Cerebellar cortex (tissue), 1 donor: ENCODE data around the gene TBL1X.
A peak's percentile ranks its signal among the peaks of the same experiment; 100 is the strongest.

ENCODE experiments used
- DNase-seq: peaks from one replicate; pipeline ENCODE4 v3.0.0-alpha.2; 2015; ENCODE audit warnings: low spot score

Gene TBL1X

GRCh38 chrX:9628779-9629493, 164.1 kb downstream of the TBL1X start:
- DNase-seq: no peak

- DNase-seq: no peak
Observed at GRCh38 chrX:9634551-9634950, 169.7 kb downstream of the TBL1X start.

DNA sequence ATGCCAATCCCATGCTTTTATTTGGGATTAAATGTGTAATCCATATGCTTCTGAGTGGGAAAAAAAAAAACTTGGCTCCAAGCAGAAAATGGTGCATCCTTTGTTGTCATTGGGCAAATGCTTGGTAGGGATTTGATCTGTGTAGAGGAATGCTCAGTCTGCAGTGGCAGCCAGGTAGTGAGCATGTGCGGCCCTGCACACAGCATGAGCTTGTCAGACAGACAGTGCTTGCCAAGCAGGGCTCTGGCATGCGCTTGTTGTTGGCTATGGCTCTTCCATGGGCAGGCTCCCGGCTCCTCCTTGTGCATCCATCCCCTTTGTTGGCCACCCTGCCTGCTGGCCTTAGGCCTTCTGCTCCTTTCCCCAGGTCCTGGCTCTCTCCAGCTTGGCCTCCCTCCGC, 170.5 kb downstream of the TBL1X start:
- DNase-seq: peak; percentile 95

DNA sequence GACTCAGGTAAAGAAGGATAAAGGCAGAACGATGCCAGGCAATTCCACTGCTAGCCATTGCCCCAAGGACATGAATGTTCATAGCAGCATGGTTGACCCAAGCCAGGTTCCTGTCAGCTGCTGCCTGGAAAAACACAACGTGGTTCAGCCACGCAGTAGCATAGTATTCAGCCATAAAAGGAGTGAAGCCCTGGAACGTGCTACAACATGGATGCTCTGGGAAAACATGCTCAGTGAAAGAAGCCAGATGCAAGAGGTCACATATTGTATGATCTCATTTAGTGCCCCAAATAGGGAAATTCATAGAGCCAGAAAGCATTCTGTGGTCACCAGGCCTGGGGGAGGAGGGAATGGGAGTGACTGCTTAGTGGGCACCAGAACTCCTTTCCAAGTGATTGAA, 170.9 kb downstream of the TBL1X start:
- DNase-seq: no peak

- DNase-seq: no peak
Observed at GRCh38 chrX:9638871-9639270, 174.0 kb downstream of the TBL1X start.

DNA sequence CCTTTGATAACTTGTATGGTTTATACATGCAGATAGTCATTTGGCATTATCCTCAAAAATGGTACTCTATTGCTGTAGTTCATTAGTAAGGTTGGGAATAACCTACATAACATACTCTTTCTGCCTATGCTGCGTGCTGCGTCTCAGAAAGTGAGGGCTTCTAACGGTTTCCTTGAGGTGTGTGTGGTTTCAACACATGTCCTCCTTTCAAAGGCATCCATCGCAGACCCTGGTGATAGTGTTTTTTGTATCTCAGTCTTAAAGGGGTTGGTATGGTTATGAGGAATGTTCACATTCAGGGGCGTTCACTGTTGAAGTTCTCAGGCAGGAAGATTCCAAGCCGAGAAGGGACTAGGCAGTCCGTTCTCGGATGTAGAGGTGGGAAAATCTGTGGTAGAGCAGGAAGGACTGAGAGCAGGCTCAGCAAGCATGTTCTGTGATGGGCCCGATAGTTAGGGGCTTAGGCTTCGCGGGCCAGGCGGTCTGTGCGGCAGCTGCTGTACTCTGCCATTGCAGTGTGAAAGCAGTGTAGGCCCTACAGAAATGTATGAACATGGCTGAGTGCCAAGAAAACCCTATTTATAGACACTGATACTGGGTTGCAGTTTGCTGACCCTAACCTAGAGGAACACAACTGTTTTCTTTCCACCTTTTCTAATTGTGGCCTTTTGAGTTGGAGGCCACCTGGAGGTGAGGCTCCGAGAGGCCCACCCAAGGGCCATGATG, 177.6 kb downstream of the TBL1X start:
- DNase-seq: no peak

- DNase-seq: no peak
Observed at GRCh38 chrX:9643807-9644206, 178.9 kb downstream of the TBL1X start.

DNA sequence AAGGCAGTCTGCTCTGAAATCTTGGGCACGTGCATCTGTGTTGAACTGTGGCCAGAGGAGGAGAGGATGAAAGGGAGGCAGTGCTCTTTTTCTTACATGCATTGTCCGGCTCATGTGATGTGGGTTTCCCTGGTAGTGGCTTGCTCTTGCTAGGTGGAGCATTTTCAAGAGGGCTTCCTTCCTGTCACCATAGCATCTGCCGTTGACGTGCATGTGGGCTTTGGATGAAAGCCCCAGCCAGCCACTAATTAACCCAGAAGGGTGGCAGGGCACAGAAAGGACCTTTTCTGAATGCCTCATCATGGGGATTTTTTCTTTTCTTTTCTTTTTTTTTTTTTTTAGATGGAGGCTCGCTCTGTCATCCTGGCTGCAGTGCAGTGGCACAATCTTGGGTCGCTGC, 179.5 kb downstream of the TBL1X start:
- no peak for DNase-seq

- DNase-seq: no peak
Observed at GRCh38 chrX:9646471-9647224, 181.8 kb downstream of the TBL1X start.

DNA sequence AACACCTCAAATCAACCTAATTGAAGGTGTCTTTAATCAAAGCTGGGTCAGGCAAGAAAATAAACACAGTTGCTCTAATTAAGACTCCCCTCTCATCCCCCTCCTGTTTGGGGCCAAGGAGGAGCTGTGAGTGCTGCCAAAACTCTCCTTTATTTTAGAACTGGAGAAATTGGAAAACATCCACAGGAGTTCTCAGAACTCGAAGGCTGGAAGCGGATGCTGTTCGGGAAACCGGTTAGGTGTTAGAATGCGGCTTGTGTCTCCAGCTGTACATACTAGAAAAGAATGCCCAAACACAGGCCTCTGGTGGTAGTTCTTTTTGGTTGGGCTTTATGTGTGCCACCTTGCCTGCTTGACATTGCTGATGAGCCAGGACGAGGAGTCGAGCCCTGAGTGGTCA, 182.6 kb downstream of the TBL1X start:
- no peak for DNase-seq

DNA sequence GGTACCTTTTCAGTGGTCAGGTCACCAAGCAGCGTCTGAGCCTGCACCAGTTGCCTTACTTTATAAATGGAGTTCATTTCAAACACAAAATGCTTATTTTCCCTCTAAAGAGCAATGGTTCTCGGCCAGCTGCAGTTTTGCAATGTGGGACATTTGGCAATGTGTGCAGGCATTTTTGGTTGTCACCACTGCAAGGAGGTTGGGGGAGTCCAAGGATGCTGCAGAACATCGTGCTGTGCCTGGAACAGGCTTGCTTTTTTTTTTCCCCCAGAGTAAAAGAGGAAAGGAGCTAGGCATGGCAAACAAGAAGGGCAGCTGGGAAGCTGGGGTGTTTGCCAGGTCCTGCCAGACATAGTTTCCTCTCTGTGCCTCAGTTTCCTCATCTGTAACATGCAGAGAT, 185.2 kb downstream of the TBL1X start:
- no peak for DNase-seq

- no peak for DNase-seq
Observed at GRCh38 chrX:9651737-9652136, 186.9 kb downstream of the TBL1X start.

DNA sequence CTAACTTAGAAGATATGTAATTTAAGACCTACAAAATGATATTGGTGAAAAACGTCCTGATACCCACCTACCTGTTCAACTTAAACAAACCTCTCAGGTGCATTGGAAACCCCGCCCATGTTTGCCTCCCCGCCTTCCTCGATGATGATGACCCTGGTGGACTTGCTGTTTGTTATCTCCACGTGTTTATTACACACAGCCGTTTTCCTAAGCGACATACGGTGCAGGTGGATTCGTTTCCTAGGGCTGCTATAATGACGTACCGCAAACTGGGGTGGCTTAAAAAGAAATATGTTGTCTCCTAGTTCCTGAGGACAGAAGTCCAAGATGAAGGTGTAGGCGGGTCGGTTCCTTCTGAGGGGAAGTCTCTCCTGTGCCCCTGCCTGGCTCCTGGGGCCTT, 190.1 kb downstream of the TBL1X start:
- DNase-seq: no peak

GRCh38 chrX:9656277-9656676, 191.4 kb downstream of the TBL1X start:
- DNase-seq: no peak

- DNase-seq: no peak
Observed at GRCh38 chrX:9656871-9657270, 192.0 kb downstream of the TBL1X start.

GRCh38 chrX:9657590-9658256, 192.9 kb downstream of the TBL1X start:
- DNase-seq: no peak

DNA sequence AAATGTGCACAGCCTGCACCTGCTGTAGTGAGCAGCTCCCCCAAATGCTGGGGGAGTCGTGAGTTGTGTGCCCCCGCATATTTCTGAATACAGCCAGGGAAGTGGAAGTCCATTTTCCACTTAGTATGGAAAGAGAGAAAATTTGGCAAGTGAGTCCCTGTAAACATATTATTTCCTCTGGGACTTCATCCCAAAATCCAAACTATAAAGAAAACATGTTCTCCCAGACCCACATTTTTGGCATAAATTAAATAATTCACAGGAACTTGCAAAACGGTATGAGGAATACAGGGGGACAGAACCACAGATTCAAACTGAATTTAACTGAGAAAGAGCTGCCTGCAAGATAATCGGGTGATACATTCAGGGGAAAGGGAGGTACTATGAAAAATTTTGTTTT, 193.6 kb downstream of the TBL1X start:
- no peak for DNase-seq

- DNase-seq: no peak
Observed at GRCh38 chrX:9659571-9660195, 194.8 kb downstream of the TBL1X start.

- no peak for DNase-seq
Observed at GRCh38 chrX:9662148-9662547, 197.3 kb downstream of the TBL1X start.

DNA sequence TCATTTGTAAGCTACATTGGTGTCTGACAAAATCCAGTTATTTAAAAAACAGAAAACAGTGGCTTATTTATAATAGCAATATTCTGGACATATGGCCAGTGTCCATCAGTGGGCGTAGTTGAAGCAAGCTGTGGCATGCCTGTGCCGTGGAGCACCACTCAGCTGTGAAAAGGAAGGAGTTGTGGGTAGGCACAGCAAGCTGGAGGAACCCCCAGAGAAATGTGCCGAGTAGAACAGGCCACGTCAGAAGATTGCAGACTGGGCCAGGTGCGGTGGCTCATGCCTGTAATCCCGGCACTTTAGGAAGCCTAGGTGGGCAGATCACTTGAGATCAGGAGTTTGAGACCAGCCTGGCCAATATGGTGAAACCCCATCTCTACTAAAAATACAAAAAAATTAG, 198.4 kb downstream of the TBL1X start:
- no peak for DNase-seq

GRCh38 chrX:9664224-9664623, 199.4 kb downstream of the TBL1X start:
- no peak for DNase-seq

DNA sequence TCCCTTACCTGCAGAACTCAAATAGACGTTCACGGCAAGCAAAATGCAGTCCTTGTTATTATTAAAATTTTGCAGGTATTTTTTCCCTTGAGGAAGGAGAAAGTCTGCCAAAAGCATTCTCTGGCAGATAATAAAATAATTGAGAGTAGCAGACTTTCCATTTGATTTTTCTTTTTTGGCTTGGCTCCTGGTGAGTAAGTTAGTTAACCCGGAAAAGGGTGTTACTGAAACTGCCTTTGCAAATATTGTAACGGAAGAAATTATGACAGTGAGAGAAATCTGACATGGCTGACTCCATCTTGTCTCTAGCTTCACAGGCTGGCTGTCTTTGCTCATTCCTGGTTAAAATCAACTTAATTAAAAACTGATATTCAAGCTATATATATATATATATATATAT, 200.3 kb downstream of the TBL1X start:
- DNase-seq: no peak
